ENCODE results near the gene FBXL19.

GRCh38 chr16:30901201-30902028, 22.0 kb upstream of the FBXL19 start:
- TF ChIP-seq CTCF (IDR thresholded peaks at IDR 0.05; ENCODE audit: poor library complexity) = no peak
- TF ChIP-seq EZH2 (IDR thresholded peaks at IDR 0.05; ENCODE audit: borderline replicate concordance) = no peak

Data from hepatocyte (in vitro differentiated cells).